Osteocyte (in vitro differentiated cells): ENCODE data around the gene KCNC3. TPM values are rescaled to one million over a fixed set of nuclear protein-coding genes. Genes with fewer than 3 reads are reported as not detected.

Experiments
- DNase-seq: peaks from one replicate; pipeline ENCODE4 v3.0.0; 2021; ENCODE audit warnings: mixed read lengths; ENCODE audit not compliant: unreplicated experiment; ENCODE audit errors: extremely low spot score
- H3K27ac Mint-ChIP-seq: one replicate; pipeline ENCODE4 v1.8.0; 2021; ENCODE audit warnings: mild to moderate bottlenecking, mixed read lengths; ENCODE audit not compliant: unreplicated experiment
- H3K27me3 Mint-ChIP-seq: one replicate; pipeline ENCODE4 v1.8.0; 2021; ENCODE audit warnings: mixed read lengths; ENCODE audit not compliant: unreplicated experiment
- H3K36me3 Mint-ChIP-seq: one replicate; pipeline ENCODE4 v1.8.0; 2021; ENCODE audit warnings: mixed read lengths; ENCODE audit not compliant: unreplicated experiment
- H3K4me1 Mint-ChIP-seq: one replicate; pipeline ENCODE4 v1.8.0; 2021; ENCODE audit warnings: mixed read lengths; ENCODE audit not compliant: unreplicated experiment
- H3K4me3 Mint-ChIP-seq: one replicate; pipeline ENCODE4 v1.8.0; 2021; ENCODE audit warnings: mild to moderate bottlenecking, moderate library complexity, mixed read lengths; ENCODE audit not compliant: unreplicated experiment
- H3K9me3 Mint-ChIP-seq: one replicate; pipeline ENCODE4 v1.8.0; 2021; ENCODE audit warnings: mixed read lengths; ENCODE audit not compliant: unreplicated experiment
- total RNA-seq: library from RNA; stranded (reverse); gene quantifications from 2 replicates; pipeline ENCODE4 v1.2.1, GENCODE V29; 2021
- TF ChIP-seq, protein P1 (sequence below): fragments of 200-600 bp; sonication (generic); IDR thresholded peaks from 2 replicates; pipeline ENCODE4 v1.5.0; 2021; ENCODE audit warnings: antibody characterized with exemption, mild to moderate bottlenecking, moderate library complexity

KCNC3 gene
- total RNA-seq, 1 donor from 2014 or later, result 1.2 TPM

DNA sequence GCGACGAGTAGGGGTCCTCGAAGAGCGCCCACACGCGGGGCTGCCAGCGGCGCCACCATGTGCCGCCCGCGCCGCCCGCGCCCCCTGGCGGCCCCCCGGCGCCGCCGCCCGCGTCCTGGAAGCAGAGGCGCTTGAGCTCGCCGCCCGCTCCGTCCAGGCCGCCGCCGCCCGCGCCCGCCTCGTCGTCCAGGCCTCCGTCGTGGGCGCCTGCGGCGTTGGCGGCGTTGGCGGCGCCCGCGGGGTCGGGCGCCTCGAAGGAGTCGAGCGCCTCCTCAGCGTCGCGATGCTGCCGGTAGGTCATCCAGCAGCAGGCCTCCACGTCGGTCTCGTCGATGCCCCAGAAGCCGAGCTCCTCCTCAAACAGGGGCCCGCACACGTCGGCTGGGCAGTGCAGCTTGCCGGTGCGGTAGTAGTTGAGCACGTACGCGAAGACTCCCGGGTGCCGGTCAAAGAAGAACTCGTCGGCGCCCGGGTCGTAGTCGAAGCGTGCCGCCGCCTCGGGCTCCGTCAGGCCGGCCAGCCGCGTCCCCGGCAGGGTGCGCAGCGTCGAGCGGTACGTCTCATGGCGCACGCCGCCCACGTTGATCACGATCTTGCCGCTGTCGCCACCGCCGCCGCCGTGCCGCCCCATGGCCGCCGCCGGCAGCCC, 829 bp downstream of the KCNC3 start:
- no peak for DNase-seq
- TF ChIP-seq, protein P1, sequence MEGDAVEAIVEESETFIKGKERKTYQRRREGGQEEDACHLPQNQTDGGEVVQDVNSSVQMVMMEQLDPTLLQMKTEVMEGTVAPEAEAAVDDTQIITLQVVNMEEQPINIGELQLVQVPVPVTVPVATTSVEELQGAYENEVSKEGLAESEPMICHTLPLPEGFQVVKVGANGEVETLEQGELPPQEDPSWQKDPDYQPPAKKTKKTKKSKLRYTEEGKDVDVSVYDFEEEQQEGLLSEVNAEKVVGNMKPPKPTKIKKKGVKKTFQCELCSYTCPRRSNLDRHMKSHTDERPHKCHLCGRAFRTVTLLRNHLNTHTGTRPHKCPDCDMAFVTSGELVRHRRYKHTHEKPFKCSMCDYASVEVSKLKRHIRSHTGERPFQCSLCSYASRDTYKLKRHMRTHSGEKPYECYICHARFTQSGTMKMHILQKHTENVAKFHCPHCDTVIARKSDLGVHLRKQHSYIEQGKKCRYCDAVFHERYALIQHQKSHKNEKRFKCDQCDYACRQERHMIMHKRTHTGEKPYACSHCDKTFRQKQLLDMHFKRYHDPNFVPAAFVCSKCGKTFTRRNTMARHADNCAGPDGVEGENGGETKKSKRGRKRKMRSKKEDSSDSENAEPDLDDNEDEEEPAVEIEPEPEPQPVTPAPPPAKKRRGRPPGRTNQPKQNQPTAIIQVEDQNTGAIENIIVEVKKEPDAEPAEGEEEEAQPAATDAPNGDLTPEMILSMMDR, result peak; percentile 4
- H3K4me3 Mint-ChIP-seq, result no peak overlapping the region
- peaks cover 53% of the 10 kb centered on the region for H3K27me3 Mint-ChIP-seq
- no peak overlapping the region for H3K27ac Mint-ChIP-seq
- H3K9me3 Mint-ChIP-seq, result no peaks in the 10 kb centered on the region
- peaks cover 7% of the 10 kb centered on the region for H3K36me3 Mint-ChIP-seq
- H3K4me1 Mint-ChIP-seq, result peaks cover 30% of the 10 kb centered on the region

DNA sequence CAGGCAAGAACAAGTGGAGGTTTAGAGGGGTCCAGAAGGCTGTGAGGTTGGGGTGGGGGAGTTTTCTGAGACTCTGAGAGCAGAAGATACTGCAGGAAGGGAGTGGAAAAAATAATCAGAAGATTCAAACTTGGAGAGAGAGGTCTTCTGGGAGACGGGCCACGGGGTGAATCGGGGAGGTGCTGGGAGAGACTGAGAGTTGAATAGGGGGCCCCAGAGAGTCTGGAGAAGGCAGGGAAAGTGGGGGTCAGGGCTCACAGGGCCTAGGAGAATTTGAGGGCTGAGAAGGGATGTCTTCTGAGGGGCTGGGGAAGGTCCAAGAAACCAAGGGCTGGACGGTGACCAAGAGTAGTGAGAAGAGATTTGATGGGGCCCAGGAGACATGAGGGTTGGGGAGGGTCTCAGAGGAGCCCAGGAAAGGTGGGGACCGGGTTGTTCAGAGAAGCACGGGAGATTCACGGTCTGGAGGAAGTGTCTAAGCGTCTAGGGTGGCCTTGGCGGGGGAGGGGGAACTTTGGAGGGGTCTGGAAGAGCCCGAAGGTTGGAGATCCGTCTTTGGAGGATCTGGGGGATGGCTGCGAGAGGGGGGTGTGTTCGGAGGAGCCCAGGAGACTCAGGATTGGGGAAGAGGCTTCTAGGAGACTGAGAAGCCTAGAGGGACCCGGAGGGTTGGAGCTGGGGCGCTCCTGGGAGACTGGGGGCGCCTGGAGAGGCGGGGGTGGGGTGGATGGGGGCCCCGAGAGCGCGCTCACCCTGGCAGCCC, 1.5 kb downstream of the KCNC3 start:
- peak overlapping the region; percentile 45 for H3K4me3 Mint-ChIP-seq
- H3K27me3 Mint-ChIP-seq, result peaks cover 51% of the 10 kb centered on the region
- DNase-seq, result no peak
- no peak overlapping the region for H3K27ac Mint-ChIP-seq
- TF ChIP-seq, protein P1, result no peak
- H3K4me1 Mint-ChIP-seq, result peaks cover 29% of the 10 kb centered on the region
- peaks cover 7% of the 10 kb centered on the region for H3K36me3 Mint-ChIP-seq
- no peaks in the 10 kb centered on the region for H3K9me3 Mint-ChIP-seq

DNA sequence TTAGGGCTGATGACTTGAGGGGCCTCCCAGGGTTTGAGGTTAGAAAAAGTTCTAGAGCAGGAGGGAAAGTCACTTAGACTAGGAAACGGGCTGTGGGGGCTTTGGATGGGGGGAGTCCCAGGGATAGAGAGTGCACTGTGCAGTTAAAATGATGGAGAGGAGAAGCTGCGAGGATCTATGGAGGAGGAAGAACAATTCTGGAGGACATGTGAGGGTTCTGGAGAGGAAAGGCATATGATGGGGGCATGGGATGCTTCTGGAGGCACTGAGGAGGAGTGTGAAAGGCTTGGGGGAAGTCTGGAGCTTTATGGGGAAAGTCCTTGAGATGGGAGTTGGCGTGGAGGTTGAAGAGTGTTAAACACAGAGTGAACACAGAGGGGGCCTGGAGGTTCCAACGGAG, 2.2 kb downstream of the KCNC3 start:
- H3K27me3 Mint-ChIP-seq, result peaks cover 44% of the 10 kb centered on the region
- TF ChIP-seq, protein P1, result no peak
- no peak overlapping the region for H3K27ac Mint-ChIP-seq
- peaks cover 26% of the 10 kb centered on the region for H3K4me1 Mint-ChIP-seq
- no peak overlapping the region for H3K4me3 Mint-ChIP-seq
- no peaks in the 10 kb centered on the region for H3K9me3 Mint-ChIP-seq
- H3K36me3 Mint-ChIP-seq, result peaks cover 7% of the 10 kb centered on the region
- no peak for DNase-seq

DNA sequence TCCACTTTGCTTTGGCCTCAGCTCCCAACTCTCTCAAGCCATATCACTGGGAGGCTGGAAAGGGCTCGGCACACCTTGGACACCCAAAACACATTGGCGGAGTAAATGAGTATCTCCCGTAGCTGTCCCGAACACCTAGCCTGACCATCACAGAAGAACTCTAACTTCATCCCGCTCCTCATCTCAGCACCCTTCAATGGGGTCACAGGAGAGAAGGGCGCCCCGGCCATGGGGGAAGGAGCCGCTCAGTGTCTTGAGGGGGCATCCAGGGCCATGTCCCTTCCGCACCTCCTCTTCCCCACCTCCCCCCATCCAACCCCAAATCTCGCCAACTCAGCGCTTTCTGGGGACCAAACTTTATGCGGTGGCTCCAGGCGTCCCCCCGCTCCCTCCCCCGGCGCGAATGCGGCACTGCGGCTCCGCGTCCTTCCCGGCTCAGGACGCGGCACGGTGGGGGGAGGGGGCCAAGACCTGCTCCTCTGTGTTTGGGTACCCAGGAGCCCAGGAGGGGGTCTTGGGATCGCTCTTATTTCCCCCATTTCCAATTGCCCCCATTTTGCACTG, 3.0 kb downstream of the KCNC3 start:
- Mint-ChIP-seq H3K36me3 (peaks cover 7% of the 10 kb centered on the region), H3K4me1 (peaks cover 26% of the 10 kb centered on the region), H3K27me3 (peaks cover 36% of the 10 kb centered on the region), H3K4me3 (no peak overlapping the region), H3K27ac (no peak overlapping the region), H3K9me3 (no peaks in the 10 kb centered on the region)
- DNase-seq, result no peak
- TF ChIP-seq, protein P1, result no peak
